ENCODE measurements around the gene SESTD1. TPM values are rescaled to one million over a fixed set of nuclear protein-coding genes. Genes with fewer than 3 reads are reported as not detected.
A peak's percentile ranks its signal among the peaks of the same experiment; 100 is the strongest.

Gene SESTD1
- total RNA-seq, 1 experiment from 2014 or later = 26.6 TPM

- intact Hi-C loops (cut with micrococcal nuclease) = no loop called here
- ATAC-seq = peak; percentile 23; the same call in 1 of the 2 replicates
- RAD21 ChIA-PET (ENCODE audit: low non-redundant PET in 1 of 2, low total read pairs in 2 of 2, uncharacterized antibody in 2 of 2, unreplicated experiment in 2 of 2) = no interaction called here
- Histone ChIP-seq H3K27ac (ENCODE audit: low read depth, low read length) (peak overlapping the region; percentile 88), H4K20me1 (ENCODE audit: insufficient read depth) (no peaks in the 10 kb centered on the region), H3K9me2 (ENCODE audit: insufficient read depth) (no peaks in the 10 kb centered on the region), H3K79me2 (ENCODE audit: insufficient read depth, low read length) (no peaks in the 10 kb centered on the region; the same call in 1 of the 2 replicates), H3K36me3 (ENCODE audit: control insufficient read depth in 1 of 2, insufficient read depth in 2 of 2, low read length in 2 of 2) (no peaks in the 10 kb centered on the region), H3K4me1 (ENCODE audit: control insufficient read depth in 1 of 2, insufficient read depth in 2 of 2, low read length in 2 of 2) (peaks cover 53 to 69% of the 10 kb centered on the region in 2 experiments), H3K9ac (ENCODE audit: low read length) (no peak overlapping the region), H3K9me3 (ENCODE audit: control insufficient read depth in 1 of 2, insufficient read depth in 1 of 2, low read depth in 1 of 2, low read length in 2 of 2) (no peaks in the 10 kb centered on the region), H3K4me2 (ENCODE audit: low read length) (peak overlapping the region; percentile 61), H3K27me3 (ENCODE audit: insufficient read depth, low read length) (no peaks in the 10 kb centered on the region), H3K4me3 (replicated peaks in 1 of 2; ENCODE audit: low read depth in 1 of 2, low read length in 2 of 2) (no peak overlapping the region), H2AFZ (ENCODE audit: low read depth, low read length, poor library complexity, severe bottlenecking) (no peak overlapping the region)
- POLR2A ChIA-PET = interaction anchor here (0.6 kb wide), 1 partner anchor 8 kb away, joined by 4 read pairs; no protein-coding TSS in a partner anchor
- no TSS peak for BruUV-seq (replicated peaks)
- TF ChIP-seq SRF (IDR thresholded peaks at IDR 0.05; ENCODE audit: low read depth) (no peak), CEBPB (IDR thresholded peaks at IDR 0.05; ENCODE audit: low read depth) (no peak), CTCF (IDR thresholded peaks at IDR 0.05 in 2 of 3, conservative IDR thresholded peaks at IDR 0.05 in 1 of 3; ENCODE audit: borderline replicate concordance in 1 of 3, insufficient read depth in 1 of 3, low read depth in 2 of 3, low read length in 2 of 3) (peak; percentile 13 to 62 (median 39); a peak in 4 of 6 replicates), EGR1 (IDR thresholded peaks at IDR 0.05; ENCODE audit: low read depth) (no peak), SP1 (IDR thresholded peaks at IDR 0.05; ENCODE audit: low read depth) (no peak), YY1 (IDR thresholded peaks at IDR 0.05; ENCODE audit: extremely low read depth, insufficient replicate concordance, low read depth, low read length) (peak; percentile 52)
- no peak for DNase-seq (ENCODE audit: low read depth, low spot score)
- CTCF ChIA-PET = no interaction called here
Measured at GRCh38 chr2:179240481-179241451, 23.9 kb downstream of the SESTD1 start.

Data from HCT116 (cell line).